HUDEP-2 (cell line): Measurements from ENCODE around the gene RNASE1.
A peak's percentile ranks its signal among the peaks of the same experiment; 100 is the strongest.
"Not testable (repeated sequence)": the region's sequence is repeated elsewhere in the genome, so short reads cannot be mapped to it uniquely, and the experiment has no call there.

ENCODE experiments used
- DNase-seq, 76 experiments: peaks; one replicate each; lab custom pipeline; 2025; ENCODE audit not compliant: unreplicated experiment in 76 of 76; lab: John Stamatoyannopoulos, UW

RNASE1 gene

GRCh38 chr14:20802341-20803084 is at the start of gene RNASE1:
TSS of gene RNASE1 (minus strand) at chr14:20802844. CDS start at chr14:20802068, 776 bp downstream.
- peak in 2 of 76 experiments; percentile 14 to 24 for DNase-seq

GRCh38 chr14:20848955-20849570 is 46.4 kb upstream of the RNASE1 start:
- no peak for DNase-seq

- no peak for DNase-seq
Measured at GRCh38 chr14:20848316-20848954, 45.8 kb upstream of the RNASE1 start.

- DNase-seq = no peak
Measured at GRCh38 chr14:20846560-20846959, 43.9 kb upstream of the RNASE1 start.

GRCh38 chr14:20841096-20841495 is 38.5 kb upstream of the RNASE1 start:
- DNase-seq = no peak

GRCh38 chr14:20837831-20838230 is 35.2 kb upstream of the RNASE1 start:
- DNase-seq = no peak

- DNase-seq = peak in 7 of 76 experiments; percentile 4 to 23 (median 11)
Measured at GRCh38 chr14:20836668-20837338, 34.2 kb upstream of the RNASE1 start.

- DNase-seq = no peak
Measured at GRCh38 chr14:20834899-20835298, 32.3 kb upstream of the RNASE1 start.

- no peak for DNase-seq
Measured at GRCh38 chr14:20830831-20831230, 28.2 kb upstream of the RNASE1 start.

GRCh38 chr14:20828024-20828694 is 25.5 kb upstream of the RNASE1 start:
- DNase-seq = not testable (repeated sequence)

GRCh38 chr14:20827326-20827725 is 24.7 kb upstream of the RNASE1 start:
- no peak for DNase-seq

GRCh38 chr14:20826666-20827065 is 24.0 kb upstream of the RNASE1 start:
- not testable (repeated sequence) for DNase-seq

- DNase-seq = no peak
Measured at GRCh38 chr14:20823859-20824258, 21.2 kb upstream of the RNASE1 start.

- DNase-seq = peak in 16 of 76 experiments; percentile 12 to 51 (median 30)
Measured at GRCh38 chr14:20821521-20822108, 19.0 kb upstream of the RNASE1 start.

- DNase-seq = peak in 28 of 76 experiments; percentile 3 to 66 (median 28)
Measured at GRCh38 chr14:20820063-20820904, 17.6 kb upstream of the RNASE1 start.

GRCh38 chr14:20818861-20819260 is 16.2 kb upstream of the RNASE1 start:
- no peak for DNase-seq

GRCh38 chr14:20815946-20816345 is 13.3 kb upstream of the RNASE1 start:
- DNase-seq = not testable (repeated sequence)

- DNase-seq = no peak
Measured at GRCh38 chr14:20811986-20812975, 9.6 kb upstream of the RNASE1 start.
